ENCODE data around the gene DMD. TPM values are rescaled to one million over a fixed set of nuclear protein-coding genes. Genes with fewer than 3 reads are reported as not detected.

The DMD gene
- polyA plus RNA-seq, 3 donors = 0.23 TPM; not detected in 2

- Histone ChIP-seq H3K36me3 (replicated peaks in 1 of 2; ENCODE audit: control insufficient read depth in 1 of 2, insufficient read depth in 2 of 2, low read length in 2 of 2) (no peaks in the 10 kb centered on the region), H3K9me3 (replicated peaks in 1 of 2; ENCODE audit: control insufficient read depth in 1 of 2, insufficient read depth in 1 of 2, low read length in 2 of 2) (no peaks in the 10 kb centered on the region), H3K4me3 (replicated peaks in 1 of 3; ENCODE audit: low read depth in 2 of 3, low read length in 3 of 3) (no peak overlapping the region), H3K27me3 (ENCODE audit: control insufficient read depth in 2 of 2, insufficient read depth in 2 of 2, low read length in 2 of 2) (no peaks in the 10 kb centered on the region), H4K20me1 (ENCODE audit: insufficient read depth, low read length) (no peaks in the 10 kb centered on the region), H3K9ac (ENCODE audit: insufficient read depth, low read length, poor library complexity, severe bottlenecking) (no peak overlapping the region), H2AFZ (ENCODE audit: insufficient read depth, low read depth, low read length, poor library complexity, severe bottlenecking) (no peak overlapping the region), H3K27ac (ENCODE audit: low read depth in 1 of 2, low read length in 2 of 2) (no peak overlapping the region), H3K79me2 (ENCODE audit: insufficient read depth, low read length) (no peaks in the 10 kb centered on the region), H3K4me1 (ENCODE audit: control insufficient read depth in 1 of 2, insufficient read depth in 2 of 2, low read length in 2 of 2) (no peaks in the 10 kb centered on the region), H3K4me2 (replicated peaks; ENCODE audit: extremely low read depth, low read length, poor library complexity, severe bottlenecking) (no peak overlapping the region)
- no peak for TF ChIP-seq CTCF (IDR thresholded peaks at IDR 0.05)
- no peak overlapping the region for H3K4me3 Mint-ChIP-seq
- no peaks in the 10 kb centered on the region for H3K27me3 Mint-ChIP-seq (ENCODE audit: low read depth in 3 of 3)
- no peaks in the 10 kb centered on the region for H3K4me1 Mint-ChIP-seq
- H3K9me3 Mint-ChIP-seq = peaks cover 0 to 2% (median 0%) of the 10 kb centered on the region in 7 donors
- H3K27ac Mint-ChIP-seq = no peak overlapping the region
- DNase-seq = no peak
- H3K36me3 Mint-ChIP-seq = no peaks in the 10 kb centered on the region
- no CpG with 5 or more reads among the region's 2 CpGs for WGBS (ENCODE audit: insufficient coverage)
- intact Hi-C loops (cut with micrococcal nuclease) = no loop called here
Observed at GRCh38 chrX:32576885-32577284, 634.5 kb downstream of the DMD start.

- H3K27ac ChIP-seq (ENCODE audit: low read depth in 1 of 2, low read length in 2 of 2) = no peak overlapping the region
- H2AFZ ChIP-seq (ENCODE audit: insufficient read depth, low read depth, low read length, poor library complexity, severe bottlenecking) = no peak overlapping the region
- H3K4me2 ChIP-seq (replicated peaks; ENCODE audit: extremely low read depth, low read length, poor library complexity, severe bottlenecking) = no peak overlapping the region
- Mint-ChIP-seq H3K9me3 (peaks cover 0 to 2% (median 0%) of the 10 kb centered on the region in 7 donors), H3K36me3 (no peaks in the 10 kb centered on the region), H3K4me1 (no peaks in the 10 kb centered on the region), H3K4me3 (no peak overlapping the region), H3K27me3 (ENCODE audit: low read depth in 3 of 3) (no peaks in the 10 kb centered on the region), H3K27ac (no peak overlapping the region)
- no peaks in the 10 kb centered on the region for H3K79me2 ChIP-seq (ENCODE audit: insufficient read depth, low read length)
- no peak for TF ChIP-seq CTCF (IDR thresholded peaks at IDR 0.05)
- no peak overlapping the region for H3K4me3 ChIP-seq (replicated peaks in 1 of 3; ENCODE audit: low read depth in 2 of 3, low read length in 3 of 3)
- no peak overlapping the region for H3K9ac ChIP-seq (ENCODE audit: insufficient read depth, low read length, poor library complexity, severe bottlenecking)
- no CpG with 5 or more reads among the region's 2 CpGs for WGBS (ENCODE audit: insufficient coverage)
- H3K9me3 ChIP-seq (replicated peaks in 1 of 2; ENCODE audit: control insufficient read depth in 1 of 2, insufficient read depth in 1 of 2, low read length in 2 of 2) = no peaks in the 10 kb centered on the region
- DNase-seq = no peak
- no peaks in the 10 kb centered on the region for H3K27me3 ChIP-seq (ENCODE audit: control insufficient read depth in 2 of 2, insufficient read depth in 2 of 2, low read length in 2 of 2)
- H4K20me1 ChIP-seq (ENCODE audit: insufficient read depth, low read length) = no peaks in the 10 kb centered on the region
- no peaks in the 10 kb centered on the region for H3K36me3 ChIP-seq (replicated peaks in 1 of 2; ENCODE audit: control insufficient read depth in 1 of 2, insufficient read depth in 2 of 2, low read length in 2 of 2)
- no peaks in the 10 kb centered on the region for H3K4me1 ChIP-seq (ENCODE audit: control insufficient read depth in 1 of 2, insufficient read depth in 2 of 2, low read length in 2 of 2)
- intact Hi-C loops (cut with micrococcal nuclease) = no loop called here
Observed at GRCh38 chrX:32572644-32573043, 638.7 kb downstream of the DMD start.

All from CD14-positive monocyte (primary cell).